ENCODE data around the gene SKIC8.

The SKIC8 gene

GRCh38 chr15:78306176-78306774 is 6.9 kb upstream of the SKIC8 start:
- TF ChIP-seq RAD21 (IDR thresholded peaks at IDR 0.05; ENCODE audit: low read depth) (no peak), EP300 (IDR thresholded peaks at IDR 0.05; ENCODE audit: borderline replicate concordance) (no peak), NFIC (IDR thresholded peaks at IDR 0.05) (no peak), YY1 (IDR thresholded peaks at IDR 0.05; ENCODE audit: low read depth) (no peak), MAX (IDR thresholded peaks at IDR 0.05) (no peak), TCF12 (IDR thresholded peaks at IDR 0.05; ENCODE audit: low read depth) (no peak), ZBTB7A (IDR thresholded peaks at IDR 0.05; ENCODE audit: low read depth) (no peak), REST (IDR thresholded peaks at IDR 0.05; ENCODE audit: low read depth) (no peak), FOXM1 (IDR thresholded peaks at IDR 0.05; ENCODE audit: borderline replicate concordance, low read depth) (no peak)

- TF ChIP-seq EGR1 (IDR thresholded peaks at IDR 0.05), result no peak
- no peak for TF ChIP-seq EP300 (IDR thresholded peaks at IDR 0.05; ENCODE audit: borderline replicate concordance)
- no peak for TF ChIP-seq TCF12 (IDR thresholded peaks at IDR 0.05; ENCODE audit: low read depth)
- TF ChIP-seq TAF1 (IDR thresholded peaks at IDR 0.05; ENCODE audit: low read depth), result no peak
- no peak for TF ChIP-seq CREB1 (IDR thresholded peaks at IDR 0.05; ENCODE audit: low read depth)
- no peak for TF ChIP-seq YY1 (IDR thresholded peaks at IDR 0.05; ENCODE audit: low read depth)
- no peak for TF ChIP-seq FOXM1 (IDR thresholded peaks at IDR 0.05; ENCODE audit: borderline replicate concordance, low read depth)
- TF ChIP-seq TEAD4 (IDR thresholded peaks at IDR 0.05), result no peak
- no peak for TF ChIP-seq MAX (IDR thresholded peaks at IDR 0.05)
- TF ChIP-seq ZBTB7A (IDR thresholded peaks at IDR 0.05; ENCODE audit: low read depth), result no peak
- TF ChIP-seq CEBPB (IDR thresholded peaks at IDR 0.05), result no peak
- no peak for TF ChIP-seq USF1 (IDR thresholded peaks at IDR 0.05)
- no peak for TF ChIP-seq RAD21 (IDR thresholded peaks at IDR 0.05; ENCODE audit: low read depth)
- no peak for TF ChIP-seq REST (IDR thresholded peaks at IDR 0.05; ENCODE audit: low read depth)
- TF ChIP-seq NFIC (IDR thresholded peaks at IDR 0.05), result no peak
Measured at GRCh38 chr15:78304216-78305066, 5.0 kb upstream of the SKIC8 start.

- TF ChIP-seq YY1 (IDR thresholded peaks at IDR 0.05; ENCODE audit: low read depth), result no peak
- TF ChIP-seq CEBPB (IDR thresholded peaks at IDR 0.05), result no peak
- TF ChIP-seq REST (IDR thresholded peaks at IDR 0.05; ENCODE audit: low read depth), result no peak
- TF ChIP-seq TEAD4 (IDR thresholded peaks at IDR 0.05), result no peak
- no peak for TF ChIP-seq TCF12 (IDR thresholded peaks at IDR 0.05; ENCODE audit: low read depth)
- no peak for TF ChIP-seq NFIC (IDR thresholded peaks at IDR 0.05)
- TF ChIP-seq ZBTB7A (IDR thresholded peaks at IDR 0.05; ENCODE audit: low read depth), result no peak
- no peak for TF ChIP-seq EGR1 (IDR thresholded peaks at IDR 0.05)
- no peak for TF ChIP-seq TAF1 (IDR thresholded peaks at IDR 0.05; ENCODE audit: low read depth)
- no peak for TF ChIP-seq USF1 (IDR thresholded peaks at IDR 0.05)
- no peak for TF ChIP-seq RAD21 (IDR thresholded peaks at IDR 0.05; ENCODE audit: low read depth)
- no peak for TF ChIP-seq CREB1 (IDR thresholded peaks at IDR 0.05; ENCODE audit: low read depth)
- TF ChIP-seq MAX (IDR thresholded peaks at IDR 0.05), result no peak
- no peak for TF ChIP-seq FOXM1 (IDR thresholded peaks at IDR 0.05; ENCODE audit: borderline replicate concordance, low read depth)
- no peak for TF ChIP-seq EP300 (IDR thresholded peaks at IDR 0.05; ENCODE audit: borderline replicate concordance)
Measured at GRCh38 chr15:78302579-78303312, 3.3 kb upstream of the SKIC8 start.

All from Ishikawa (cell line).